D341Med (cell line): ENCODE results near the gene ZNF580.

Source experiments
- DNase-seq: peaks from one replicate; pipeline ENCODE4 v3.0.0; 2012; ENCODE audit warnings: low spot score

The ZNF580 gene

GRCh38 chr19:55640577-55641425 lies at the start of gene ZNF580:
Gene ZNF580 (plus strand): TSS chr19:55641002. CDS start chr19:55642509, 1,507 bp downstream.
- peak; percentile 85 for DNase-seq

GRCh38 chr19:55591555-55591954 lies 49.2 kb upstream of the ZNF580 start:
- DNase-seq, result no peak

GRCh38 chr19:55592391-55593090 lies 48.3 kb upstream of the ZNF580 start:
- no peak for DNase-seq

GRCh38 chr19:55593096-55593772 lies 47.6 kb upstream of the ZNF580 start:
- no peak for DNase-seq

- DNase-seq, result no peak
These were observed 45.7 kb upstream of the ZNF580 start for GRCh38 chr19:55594996-55595545.

GRCh38 chr19:55596304-55596703 lies 44.5 kb upstream of the ZNF580 start:
- DNase-seq, result no peak

- no peak for DNase-seq
These were observed 43.3 kb upstream of the ZNF580 start for GRCh38 chr19:55597501-55597921.

- DNase-seq, result no peak
These were observed 42.8 kb upstream of the ZNF580 start for GRCh38 chr19:55598034-55598433.

GRCh38 chr19:55598719-55599467 lies 41.9 kb upstream of the ZNF580 start:
- peak; percentile 86 for DNase-seq

GRCh38 chr19:55599468-55599841 lies 41.3 kb upstream of the ZNF580 start, which contains the start of gene FIZ1:
Gene FIZ1 (minus strand): TSS chr19:55599517. CDS start chr19:55597865, 1,652 bp downstream.
- DNase-seq, result peak; percentile 86

GRCh38 chr19:55599842-55600661 lies 40.8 kb upstream of the ZNF580 start, which contains the start of gene ZNF524:
Gene ZNF524 (plus strand): TSS chr19:55600288. CDS start chr19:55602113, 1,825 bp downstream.
- DNase-seq, result peak; percentile 92

GRCh38 chr19:55600662-55601028 lies 40.2 kb upstream of the ZNF580 start:
- no peak for DNase-seq

GRCh38 chr19:55601084-55601483 lies 39.7 kb upstream of the ZNF580 start:
- no peak for DNase-seq

GRCh38 chr19:55602104-55603001 lies 38.4 kb upstream of the ZNF580 start:
- DNase-seq, result no peak

GRCh38 chr19:55603115-55603514 lies 37.7 kb upstream of the ZNF580 start:
- DNase-seq, result no peak

GRCh38 chr19:55603581-55604292 lies 37.1 kb upstream of the ZNF580 start:
- no peak for DNase-seq

- peak; percentile 96 for DNase-seq
These were observed 35.6 kb upstream of the ZNF580 start for GRCh38 chr19:55605207-55605636.

- DNase-seq, result peak; percentile 84
These were observed 34.9 kb upstream of the ZNF580 start, which contains the start of gene ZNF865 for GRCh38 chr19:55605637-55606470. Gene ZNF865 (plus strand): TSS chr19:55605647. CDS start chr19:55613619, 7,972 bp downstream.
